Measurements from ENCODE around the gene TRIM17. TPM values are rescaled to one million over a fixed set of nuclear protein-coding genes. Genes with fewer than 3 reads are reported as not detected.

The TRIM17 gene
- total RNA-seq, 4 donors from 2014 or later: not detected

- Histone ChIP-seq H3K9me3 (no peaks in the 10 kb centered on the region), H3K27me3 (no peaks in the 10 kb centered on the region), H3K36me3 (peaks cover 9 to 26% (median 16%) of the 10 kb centered on the region in 4 donors), H3K27ac (replicated peaks in 1 of 4) (no peak overlapping the region), H3K4me3 (no peak overlapping the region), H3K4me1 (peaks cover 7 to 28% (median 24%) of the 10 kb centered on the region in 4 donors)
- DNase-seq (ENCODE audit: extremely low spot score): no peak
- 85% methylated on average over 10 of the region's 10 CpGs for WGBS
- TF ChIP-seq CTCF (IDR thresholded peaks at IDR 0.05): no peak
- no peak for TF ChIP-seq POLR2AphosphoS5 (IDR thresholded peaks at IDR 0.05)
- TF ChIP-seq POLR2A (IDR thresholded peaks at IDR 0.05; ENCODE audit: low read depth): no peak
- TF ChIP-seq EP300 (IDR thresholded peaks at IDR 0.05): no peak
- intact Hi-C loops (cut with DNase I): no loop called here
These were observed 26.0 kb downstream of the TRIM17 start for GRCh38 chr1:228390649-228391048.

- Histone ChIP-seq H3K27me3 (no peaks in the 10 kb centered on the region), H3K9me3 (no peaks in the 10 kb centered on the region), H3K36me3 (peaks cover 0 to 3% (median 0%) of the 10 kb centered on the region in 4 donors), H3K4me1 (peaks cover 0 to 14% (median 7%) of the 10 kb centered on the region in 4 donors), H3K4me3 (no peak overlapping the region), H3K27ac (replicated peaks in 1 of 4) (no peak overlapping the region)
- TF ChIP-seq EP300 (IDR thresholded peaks at IDR 0.05): no peak
- TF ChIP-seq POLR2A (IDR thresholded peaks at IDR 0.05; ENCODE audit: low read depth): no peak
- intact Hi-C loops (cut with DNase I): no loop called here
- no peak for DNase-seq (ENCODE audit: extremely low spot score)
These were observed 29.3 kb downstream of the TRIM17 start for GRCh38 chr1:228387321-228387720.

GRCh38 chr1:228385232-228385631 is 31.4 kb downstream of the TRIM17 start:
- intact Hi-C loops (cut with DNase I): no loop called here
- TF ChIP-seq POLR2A (IDR thresholded peaks at IDR 0.05; ENCODE audit: low read depth) (no peak), CTCF (IDR thresholded peaks at IDR 0.05) (no peak), POLR2AphosphoS5 (IDR thresholded peaks at IDR 0.05) (no peak), EP300 (IDR thresholded peaks at IDR 0.05) (no peak)
- no peak overlapping the region for H3K27ac ChIP-seq (replicated peaks in 1 of 4)
- H3K4me3 ChIP-seq: no peak overlapping the region
- H3K27me3 ChIP-seq: no peaks in the 10 kb centered on the region
- H3K36me3 ChIP-seq: no peaks in the 10 kb centered on the region
- H3K9me3 ChIP-seq: no peaks in the 10 kb centered on the region
- no peak for DNase-seq (ENCODE audit: extremely low spot score)
- H3K4me1 ChIP-seq: peaks cover 0 to 14% (median 7%) of the 10 kb centered on the region in 4 donors

- Histone ChIP-seq H3K36me3 (no peaks in the 10 kb centered on the region), H3K4me3 (no peak overlapping the region), H3K27me3 (no peaks in the 10 kb centered on the region), H3K4me1 (peaks cover 8 to 24% (median 17%) of the 10 kb centered on the region in 4 donors), H3K9me3 (no peaks in the 10 kb centered on the region), H3K27ac (replicated peaks in 1 of 4) (no peak overlapping the region)
- intact Hi-C loops (cut with DNase I): no loop called here
- no peak for DNase-seq (ENCODE audit: extremely low spot score)
- TF ChIP-seq CTCF (IDR thresholded peaks at IDR 0.05) (no peak), EP300 (IDR thresholded peaks at IDR 0.05) (no peak), POLR2AphosphoS5 (IDR thresholded peaks at IDR 0.05) (no peak), POLR2A (IDR thresholded peaks at IDR 0.05; ENCODE audit: low read depth) (no peak)
- WGBS: 95% methylated on average over 2 of the region's 2 CpGs
These were observed 32.9 kb downstream of the TRIM17 start for GRCh38 chr1:228383773-228384172.

GRCh38 chr1:228381356-228381755 is 35.3 kb downstream of the TRIM17 start:
- Histone ChIP-seq H3K27ac (replicated peaks in 1 of 4) (no peak overlapping the region), H3K27me3 (no peaks in the 10 kb centered on the region), H3K4me3 (no peak overlapping the region), H3K36me3 (peaks cover 0 to 7% (median 0%) of the 10 kb centered on the region in 4 donors), H3K9me3 (no peaks in the 10 kb centered on the region), H3K4me1 (peaks cover 11 to 22% (median 20%) of the 10 kb centered on the region in 4 donors)
- WGBS: 81% methylated on average over 2 of the region's 2 CpGs
- TF ChIP-seq EP300 (IDR thresholded peaks at IDR 0.05) (no peak), POLR2A (IDR thresholded peaks at IDR 0.05; ENCODE audit: low read depth) (no peak), POLR2AphosphoS5 (IDR thresholded peaks at IDR 0.05) (no peak), CTCF (IDR thresholded peaks at IDR 0.05) (no peak)
- intact Hi-C loops (cut with DNase I): no loop called here
- no peak for DNase-seq (ENCODE audit: extremely low spot score)
